A549 (cell line): ENCODE measurements around the gene GID4. TPM values are rescaled to one million over a fixed set of nuclear protein-coding genes. Genes with fewer than 3 reads are reported as not detected.

Source experiments
- ATAC-seq, 2 experiments: fragments of 200-7000 bp in 1 of 2; fragments of >200 bp in 1 of 2; cut with Nextera tagmentation in 1 of 2; cut with Tn5 transposase in 1 of 2; 3 replicates each; pipeline versions ENCODE4 v1.8.0 to v1.9.1; 2018 to 2020; ENCODE audit warnings: mild to moderate bottlenecking in 1 of 2, moderate library complexity in 1 of 2
- CTCF ChIA-PET: fragments of 300-600 bp; sonication (Branson Sonifier 250); formaldehyde crosslinking; extraction: SDS; loops from one replicate; lab custom pipeline; 2021; ENCODE audit warnings: antibody characterized with exemption, inconsistent platforms; lab: Yijun Ruan, JAX
- POLR2A ChIA-PET: fragments of 350-600 bp; formaldehyde crosslinking; extraction: SDS; loops from one replicate; lab custom pipeline; 2021; ENCODE audit warnings: antibody characterized with exemption, inconsistent platforms; lab: Yijun Ruan, JAX
- DNase-seq, 2 experiments: peaks; one replicate each; pipeline versions ENCODE4 v3.0.0 to v3.0.0-alpha.2; 2011 to 2016; ENCODE audit warnings: low read depth in 1 of 2, low spot score in 1 of 2
- FAIRE-seq: peaks from 2 replicates; lab custom pipeline; 2011; peaks lifted over from hg19 to GRCh38; lab: Jason Lieb, UNC
- H3K27ac ChIP-seq, 2 experiments: fragments of >200 bp; sonication (Bioruptor Twin); formaldehyde crosslinking; 3 replicates each; pipeline ENCODE4 v1.5.1; 2016 to 2017
- H3K4me1 ChIP-seq: fragments of >200 bp; sonication (Bioruptor Twin); formaldehyde crosslinking; 3 replicates; pipeline ENCODE4 v1.6.1; 2016
- H3K4me2 ChIP-seq: fragments of >200 bp; sonication (Bioruptor Twin); formaldehyde crosslinking; 3 replicates; pipeline ENCODE4 v1.6.1; 2016
- H3K4me3 ChIP-seq: fragments of >200 bp; sonication (Bioruptor Twin); formaldehyde crosslinking; 3 replicates; pipeline ENCODE4 v1.5.1; 2016
- H3K9me3 ChIP-seq: fragments of >200 bp; sonication (Bioruptor Twin); formaldehyde crosslinking; 3 replicates; pipeline ENCODE4 v1.6.1; 2016
- CEBPB ChIP-seq, 2 experiments: fragments of >200 bp in 1 of 2; sonication (Bioruptor Twin) in 1 of 2; formaldehyde crosslinking in 1 of 2; IDR thresholded peaks; 2 replicates each; pipeline ENCODE4 v1.6.1; 2012 to 2016
- CHD2 ChIP-seq: fragments of 150-350 bp; IDR thresholded peaks from 2 replicates; pipeline ENCODE4 v1.6.1; 2014; ENCODE audit warnings: low read length; ENCODE audit not compliant: partially characterized antibody
- EHMT2 ChIP-seq: fragments of 200-600 bp; sonication (generic); IDR thresholded peaks from 2 replicates; pipeline ENCODE4 v1.6.1; 2016; ENCODE audit warnings: antibody characterized with exemption, low read depth, mild to moderate bottlenecking, moderate library complexity
- GATA3 ChIP-seq: IDR thresholded peaks from 2 replicates; pipeline ENCODE4 v1.6.1; 2012; ENCODE audit warnings: borderline replicate concordance
- HDAC2 ChIP-seq: fragments of 200-600 bp; sonication (generic); IDR thresholded peaks from 2 replicates; pipeline ENCODE4 v1.6.1; 2016
- HEYL ChIP-seq: fragments of 250-450 bp; sonication (Bioruptor Pico); IDR thresholded peaks from 2 replicates; pipeline ENCODE4 v1.8.0; 2021; ENCODE audit warnings: mild to moderate bottlenecking, moderate library complexity
- KDM5A ChIP-seq: fragments of 200-600 bp; sonication (generic); IDR thresholded peaks from 2 replicates; pipeline ENCODE4 v1.6.1; 2016; ENCODE audit warnings: antibody characterized with exemption, mild to moderate bottlenecking
- MYC ChIP-seq: IDR thresholded peaks from 2 replicates; pipeline ENCODE4 v1.6.1; 2012; ENCODE audit warnings: mild to moderate bottlenecking, inconsistent platforms, low read length, improper control_type of control experiment, borderline replicate concordance
- PHF8 ChIP-seq: fragments of 200-600 bp; sonication (generic); IDR thresholded peaks from 2 replicates; pipeline ENCODE4 v1.6.1; 2016; ENCODE audit warnings: low read depth, mild to moderate bottlenecking, antibody characterized with exemption, moderate library complexity, borderline replicate concordance
- RCOR1 ChIP-seq: fragments of 150-350 bp; IDR thresholded peaks from 2 replicates; pipeline ENCODE4 v1.6.1; 2014; ENCODE audit warnings: antibody characterized with exemption, low read length, low read depth
- TFCP2L1 ChIP-seq: fragments of 250-450 bp; sonication (Bioruptor Pico); IDR thresholded peaks from 2 replicates; pipeline ENCODE4 v1.5.0; 2021; ENCODE audit warnings: mild to moderate bottlenecking
- ZC3H11A ChIP-seq: fragments of 450-650 bp; IDR thresholded peaks from 2 replicates; pipeline ENCODE4 v1.6.1; 2014; ENCODE audit warnings: antibody characterized with exemption, mild to moderate bottlenecking
- WGBS: methylation state at CpG from one replicate; pipeline ENCODE4 v1.1.6; 2017; ENCODE audit errors: missing lambda C conversion rate; 5-methylcytosine and 5-hydroxymethylcytosine counted together
- polyA plus RNA-seq, 4 experiments: library from polyadenylated mRNA; depleted of rRNA in 3 of 4; stranded (reverse); fragments of >200 nt; fragmentation: RNase III in 1 of 4; extraction: RNeasy Plus Mini Kit Qiagen cat#74134 plus additional on column Dnase treatment in 1 of 4; gene quantifications; 2 replicates in 3 of 4; 3 replicates in 1 of 4; pipeline ENCODE4 v1.2.3, GENCODE V29; 2011 to 2017
- TF ChIP-seq, protein P1 (sequence below): IDR thresholded peaks from 2 replicates; pipeline ENCODE4 v1.6.1; 2012; ENCODE audit warnings: low read depth, borderline replicate concordance

The GID4 gene
- polyA plus RNA-seq, 2 of the 4 experiments (the other 2 are of a cell fraction) = 11.2 to 11.5 TPM

DNA sequence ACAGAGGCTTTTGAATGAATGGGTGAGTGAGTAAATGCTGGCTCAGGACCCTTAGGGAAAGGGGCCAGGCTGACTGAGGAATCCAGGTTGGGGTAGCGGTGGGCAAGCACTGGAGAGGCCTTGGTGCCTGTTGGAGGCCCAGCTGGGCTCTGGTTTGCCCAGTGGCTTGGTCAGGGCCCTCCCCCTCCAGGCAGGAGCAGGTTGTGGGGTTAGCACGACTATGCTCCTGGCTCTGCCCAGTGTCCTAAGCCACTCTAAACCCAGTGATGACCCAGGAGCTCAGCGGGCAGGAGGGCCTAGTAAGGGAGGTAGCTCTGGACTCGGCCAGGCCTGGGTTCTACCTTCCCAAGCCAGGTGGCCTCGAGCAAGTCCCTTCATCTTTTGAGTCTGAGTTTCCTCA is 76.9 kb downstream of the GID4 start:
- no peak overlapping the region for H3K4me3 ChIP-seq
- H3K4me1 ChIP-seq = no peaks in the 10 kb centered on the region
- ChIA-PET POLR2A (no interaction called here), CTCF (no interaction called here)
- H3K9me3 ChIP-seq = peaks cover 3% of the 10 kb centered on the region; the same call in 2 of the 3 replicates
- DNase-seq (no peak), ATAC-seq (no peak), FAIRE-seq (no peak)
- TF ChIP-seq GATA3 (no peak), EHMT2 (no peak), TFCP2L1 (CRISPR knock-in tag) (no peak)
- no peak overlapping the region for H3K27ac ChIP-seq
- 58% methylated on average over 5 of the region's 5 CpGs for WGBS
- no peak overlapping the region for H3K4me2 ChIP-seq

DNA sequence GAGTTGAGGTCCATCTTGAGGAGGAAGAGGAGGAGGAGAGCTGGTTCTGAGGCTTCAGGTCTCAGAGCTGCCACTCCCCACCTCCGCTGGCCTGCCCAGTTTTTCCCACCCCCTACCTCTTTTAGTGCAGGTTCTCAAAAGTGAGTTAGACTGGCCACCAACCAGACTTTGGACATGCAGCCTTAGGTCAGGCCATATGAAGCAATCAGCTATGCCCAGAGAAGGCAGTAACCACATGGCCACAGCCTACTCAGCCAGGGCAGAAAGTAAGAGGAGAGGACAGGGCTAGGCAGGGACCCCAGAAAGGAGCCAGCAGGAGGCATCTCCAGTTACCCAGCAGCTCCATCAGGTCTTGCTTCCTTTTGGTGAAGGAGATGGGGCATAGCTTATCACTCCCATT is 78.3 kb downstream of the GID4 start:
- Histone ChIP-seq H3K27ac (no peak overlapping the region), H3K4me3 (no peak overlapping the region), H3K9me3 (peaks cover 3% of the 10 kb centered on the region; the same call in 2 of the 3 replicates), H3K4me2 (no peak overlapping the region), H3K4me1 (no peaks in the 10 kb centered on the region)
- 84% methylated on average over 1 of the region's 1 CpG for WGBS
- 0 out of 6 replicates have a peak, but pooled peaks of 1 of the 2 experiments have one; percentile 18 for ATAC-seq
- CTCF ChIA-PET = interaction anchor here (1.3 to 1.4 kb wide), 3 partner anchors 10 to 25 kb away, joined by 4 to 6 read pairs (median 5); no protein-coding TSS in a partner anchor
- no peak for DNase-seq
- FAIRE-seq = no peak
- POLR2A ChIA-PET = no interaction called here
- TF ChIP-seq TFCP2L1 (CRISPR knock-in tag) = no peak
- TF ChIP-seq PHF8 = no peak
- TF ChIP-seq ZC3H11A = no peak
- no peak for TF ChIP-seq HEYL (CRISPR knock-in tag)
- TF ChIP-seq, protein P1, sequence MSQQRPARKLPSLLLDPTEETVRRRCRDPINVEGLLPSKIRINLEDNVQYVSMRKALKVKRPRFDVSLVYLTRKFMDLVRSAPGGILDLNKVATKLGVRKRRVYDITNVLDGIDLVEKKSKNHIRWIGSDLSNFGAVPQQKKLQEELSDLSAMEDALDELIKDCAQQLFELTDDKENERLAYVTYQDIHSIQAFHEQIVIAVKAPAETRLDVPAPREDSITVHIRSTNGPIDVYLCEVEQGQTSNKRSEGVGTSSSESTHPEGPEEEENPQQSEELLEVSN = no peak
- TF ChIP-seq RCOR1 = no peak
- no peak for TF ChIP-seq CHD2
- no peak for TF ChIP-seq MYC
- TF ChIP-seq HDAC2 = no peak
- no peak for TF ChIP-seq KDM5A
- TF ChIP-seq CEBPB (IDR thresholded peaks at IDR 0.05) = no peak

Other genes starting within 250 kb of the GID4 start
- 47.4 and 54.6 TPM in 2 replicates for gene SREBF1, start 202.4 kb upstream of the GID4 start, polyA plus RNA-seq (2011; rRNA removed)
- gene SREBF1, start 202.4 kb upstream of the GID4 start, polyA plus RNA-seq (2017; fragmentation: RNase III; extraction: RNeasy Plus Mini Kit Qiagen cat#74134 plus additional on column Dnase treatment) = 90.3 to 175 TPM (median 159 TPM) in 3 replicates
- gene TOM1L2, start 67.0 kb upstream of the GID4 start, polyA plus RNA-seq (2011; rRNA removed) = 19.0 and 19.2 TPM in 2 replicates
- 21.1 to 25.8 TPM (median 24.7 TPM) in 3 replicates for gene TOM1L2, start 67.0 kb upstream of the GID4 start, polyA plus RNA-seq (2017; fragmentation: RNase III; extraction: RNeasy Plus Mini Kit Qiagen cat#74134 plus additional on column Dnase treatment)
- 2.9 and 3.1 TPM in 2 replicates for gene DRC3, start 66.5 kb upstream of the GID4 start, polyA plus RNA-seq (2011; rRNA removed)
- gene DRC3, start 66.5 kb upstream of the GID4 start, polyA plus RNA-seq (2017; fragmentation: RNase III; extraction: RNeasy Plus Mini Kit Qiagen cat#74134 plus additional on column Dnase treatment) = 1.9 to 2.9 TPM (median 2.2 TPM) in 3 replicates
- 20.0 and 22.3 TPM in 2 replicates for gene ATPAF2, start 240 bp upstream of the GID4 start, polyA plus RNA-seq (2011; rRNA removed)
- gene ATPAF2, start 240 bp upstream of the GID4 start, polyA plus RNA-seq (2017; fragmentation: RNase III; extraction: RNeasy Plus Mini Kit Qiagen cat#74134 plus additional on column Dnase treatment) = 20.7 to 21.4 TPM (median 21.3 TPM) in 3 replicates
- 41.9 and 44.6 TPM in 2 replicates for gene DRG2, start 48.5 kb downstream of the GID4 start, polyA plus RNA-seq (2011; rRNA removed)
- 48.2 to 51.9 TPM (median 48.3 TPM) in 3 replicates for gene DRG2, start 48.5 kb downstream of the GID4 start, polyA plus RNA-seq (2017; fragmentation: RNase III; extraction: RNeasy Plus Mini Kit Qiagen cat#74134 plus additional on column Dnase treatment)
- 0.22 and 0.24 TPM in 2 replicates for gene MYO15A, start 69.3 kb downstream of the GID4 start, polyA plus RNA-seq (2011; rRNA removed)
- 0.07 to 0.36 TPM (median 0.26 TPM) in 3 replicates for gene MYO15A, start 69.3 kb downstream of the GID4 start, polyA plus RNA-seq (2017; fragmentation: RNase III; extraction: RNeasy Plus Mini Kit Qiagen cat#74134 plus additional on column Dnase treatment)
- gene ALKBH5, start 144.4 kb downstream of the GID4 start, polyA plus RNA-seq (2011; rRNA removed) = 99.2 and 105 TPM in 2 replicates
- 52.5 to 57.9 TPM (median 54.2 TPM) in 3 replicates for gene ALKBH5, start 144.4 kb downstream of the GID4 start, polyA plus RNA-seq (2017; fragmentation: RNase III; extraction: RNeasy Plus Mini Kit Qiagen cat#74134 plus additional on column Dnase treatment)
- 11.2 and 13.1 TPM in 2 replicates for gene LLGL1, start 186.2 kb downstream of the GID4 start, polyA plus RNA-seq (2011; rRNA removed)
- 15.5 to 19.3 TPM (median 18.9 TPM) in 3 replicates for gene LLGL1, start 186.2 kb downstream of the GID4 start, polyA plus RNA-seq (2017; fragmentation: RNase III; extraction: RNeasy Plus Mini Kit Qiagen cat#74134 plus additional on column Dnase treatment)
- 280 and 299 TPM in 2 replicates for gene FLII, start 219.3 kb downstream of the GID4 start, polyA plus RNA-seq (2011; rRNA removed)
- 222 to 265 TPM (median 253 TPM) in 3 replicates for gene FLII, start 219.3 kb downstream of the GID4 start, polyA plus RNA-seq (2017; fragmentation: RNase III; extraction: RNeasy Plus Mini Kit Qiagen cat#74134 plus additional on column Dnase treatment)
- 3.7 and 4.3 TPM in 2 replicates for gene MIEF2, start 221.3 kb downstream of the GID4 start, polyA plus RNA-seq (2011; rRNA removed)
- gene MIEF2, start 221.3 kb downstream of the GID4 start, polyA plus RNA-seq (2017; fragmentation: RNase III; extraction: RNeasy Plus Mini Kit Qiagen cat#74134 plus additional on column Dnase treatment) = 6.0 to 8.5 TPM (median 7.0 TPM) in 3 replicates